Ovary (tissue), 3 donors: ENCODE data around the gene RILPL1.
"Not testable (repeated sequence)": the region's sequence is repeated elsewhere in the genome, so short reads cannot be mapped to it uniquely, and the experiment has no call there.

Experiments used
- CTCF ChIP-seq, 3 donors: fragments of 450-650 bp in 2 of 3; fragments of 200-600 bp in 1 of 3; IDR thresholded peaks; one replicate each; pipeline versions ENCODE4 v1.5.1 to v1.8.0; 2016 to 2022; ENCODE audit warnings: antibody characterized with exemption in 3 of 3, mild to moderate bottlenecking in 1 of 3
- EP300 ChIP-seq: sonication (generic); formaldehyde crosslinking; IDR thresholded peaks from one replicate; pipeline ENCODE4 v1.6.1; 2017; ENCODE audit warnings: antibody characterized with exemption
- donor health status: DM: no; HTN: no; CAD: no.

GRCh38 chr12:123554843-123555242, 21.3 kb upstream of the RILPL1 start:
- not testable (repeated sequence) for TF ChIP-seq CTCF (IDR thresholded peaks at IDR 0.05); EP300
